HCT116 (cell line): Measurements from ENCODE around the gene RNGTT. TPM values are rescaled to one million over a fixed set of nuclear protein-coding genes. Genes with fewer than 3 reads are reported as not detected.

Experiments used
- ATAC-seq: fragments of 200-7000 bp; cut with Tn5 transposase; 2 replicates; pipeline ENCODE4 v1.9.1; 2020; ENCODE audit warnings: mild to moderate bottlenecking, moderate library complexity
- BruUV-seq: library from RNA; stranded (reverse); fragments of 400-500 nt; replicated peaks from 2 replicates; lab custom pipeline; 2021; lab: Mats Ljungman, UMichigan
- CTCF ChIA-PET: fragments of 300-600 bp; sonication (Branson Sonifier 250); formaldehyde crosslinking; loops from one replicate; lab custom pipeline; 2021; ENCODE audit warnings: antibody characterized with exemption; lab: Charles Lee
- POLR2A ChIA-PET: fragments of 300-600, 350-600 bp; sonication (Branson Sonifier 250); formaldehyde crosslinking; loops from one replicate; lab custom pipeline; 2021; ENCODE audit warnings: antibody characterized with exemption; lab: Charles Lee
- RAD21 ChIA-PET, 2 experiments: fragments of 300-600 bp; sonication (Branson Sonifier 250); formaldehyde crosslinking; loops; one replicate each; lab custom pipeline; 2023; ENCODE audit warnings: low total read pairs in 2 of 2; ENCODE audit not compliant: uncharacterized antibody in 2 of 2, unreplicated experiment in 2 of 2, low non-redundant PET in 1 of 2; lab: Charles Lee
- DNase-seq: peaks from one replicate; pipeline ENCODE4 v3.0.0-alpha.2; 2010; ENCODE audit warnings: low read depth, low spot score
- H2AFZ ChIP-seq: fragments of 200-600 bp; shearing (Covaris generic), sonication (generic); 2 replicates; pipeline ENCODE4 v1.6.1; 2017; ENCODE audit warnings: low read depth, mixed run types, mixed read lengths, antibody characterized with exemption, low read length; ENCODE audit not compliant: poor library complexity, severe bottlenecking
- H3K27ac ChIP-seq: 2 replicates; pipeline ENCODE4 v1.5.1; 2012; ENCODE audit warnings: low read depth, low read length
- H3K27me3 ChIP-seq: fragments of 200-600 bp; sonication (generic); 2 replicates; pipeline ENCODE4 v1.6.1; 2016; ENCODE audit warnings: mixed run types, low read length, mixed read lengths; ENCODE audit not compliant: insufficient read depth
- H3K36me3 ChIP-seq, 2 experiments: fragments of 200-500 bp in 1 of 2; fragments of 200-600 bp in 1 of 2; sonication (Bioruptor generic) in 1 of 2; sonication (generic) in 1 of 2; 2 replicates each; pipeline versions ENCODE4 v1.5.1 to v1.6.1; 2014 to 2016; ENCODE audit warnings: low read length in 2 of 2, inconsistent platforms in 1 of 2, mixed read lengths in 1 of 2, mixed run types in 1 of 2; ENCODE audit not compliant: insufficient read depth in 2 of 2, control insufficient read depth in 1 of 2
- H3K4me1 ChIP-seq, 2 experiments: fragments of 200-600 bp in 1 of 2; sonication (generic) in 1 of 2; 2 replicates each; pipeline versions ENCODE4 v1.5.1 to v1.6.1; 2012 to 2017; ENCODE audit warnings: low read length in 2 of 2, inconsistent platforms in 1 of 2, mild to moderate bottlenecking in 1 of 2, mixed read lengths in 1 of 2, mixed run types in 1 of 2, moderate library complexity in 1 of 2; ENCODE audit not compliant: insufficient read depth in 2 of 2, control insufficient read depth in 1 of 2
- H3K4me2 ChIP-seq: fragments of 200-600 bp; sonication (generic); 2 replicates; pipeline ENCODE4 v1.6.1; 2017; ENCODE audit warnings: mixed run types, low read length, mixed read lengths
- H3K4me3 ChIP-seq, 2 experiments: fragments of 200-600 bp in 1 of 2; sonication (generic) in 1 of 2; replicated peaks in 1 of 2; 2 replicates each; pipeline ENCODE4 v1.5.1; 2011 to 2016; ENCODE audit warnings: low read length in 2 of 2, control low read depth in 1 of 2, low read depth in 1 of 2, mild to moderate bottlenecking in 1 of 2, mixed read lengths in 1 of 2, mixed run types in 1 of 2
- H3K79me2 ChIP-seq: fragments of 200-600 bp; sonication (generic); 2 replicates; pipeline ENCODE4 v1.6.1; 2017; ENCODE audit warnings: mild to moderate bottlenecking, mixed run types, low read length, moderate library complexity, mixed read lengths; ENCODE audit not compliant: insufficient read depth
- H3K9ac ChIP-seq: fragments of 200-600 bp; sonication (generic); 2 replicates; pipeline ENCODE4 v1.6.1; 2016; ENCODE audit warnings: low read length, mixed read lengths
- H3K9me2 ChIP-seq: fragments of 200-600 bp; sonication (generic), shearing (Covaris generic); 2 replicates; pipeline ENCODE4 v1.6.1; 2017; ENCODE audit warnings: mixed run types, mild to moderate bottlenecking, moderate library complexity; ENCODE audit not compliant: insufficient read depth
- H3K9me3 ChIP-seq, 2 experiments: fragments of 200-500 bp in 1 of 2; fragments of 200-600 bp in 1 of 2; sonication (Bioruptor generic) in 1 of 2; sonication (generic) in 1 of 2; 2 replicates each; pipeline ENCODE4 v1.6.1; 2014 to 2017; ENCODE audit warnings: low read length in 2 of 2, mixed read lengths in 2 of 2, inconsistent platforms in 1 of 2, low read depth in 1 of 2, mild to moderate bottlenecking in 1 of 2, mixed run types in 1 of 2, moderate library complexity in 1 of 2; ENCODE audit not compliant: control insufficient read depth in 1 of 2, insufficient read depth in 1 of 2
- H4K20me1 ChIP-seq: fragments of 200-600 bp; sonication (generic), shearing (Covaris generic); 2 replicates; pipeline ENCODE4 v1.6.1; 2017; ENCODE audit warnings: mixed run types, mild to moderate bottlenecking, moderate library complexity; ENCODE audit not compliant: insufficient read depth
- CBX3 ChIP-seq: IDR thresholded peaks from 2 replicates; pipeline ENCODE4 v1.6.1; 2012; ENCODE audit warnings: low read depth
- CEBPB ChIP-seq: IDR thresholded peaks from 2 replicates; pipeline ENCODE4 v1.6.1; 2012; ENCODE audit warnings: low read depth
- EGR1 ChIP-seq: IDR thresholded peaks from 2 replicates; pipeline ENCODE4 v1.6.1; 2012; ENCODE audit warnings: low read depth
- ELF1 ChIP-seq: IDR thresholded peaks from 2 replicates; pipeline ENCODE4 v1.6.1; 2012; ENCODE audit warnings: low read depth, borderline replicate concordance
- EZH2 ChIP-seq: fragments of 200-600 bp; sonication (generic); IDR thresholded peaks from 2 replicates; pipeline ENCODE4 v1.6.1; 2017; ENCODE audit warnings: antibody characterized with exemption, mixed run types
- EZH2phosphoT487 ChIP-seq: fragments of 200-600 bp; IDR thresholded peaks from 2 replicates; pipeline ENCODE4 v1.6.1; 2018; ENCODE audit warnings: antibody characterized with exemption, borderline replicate concordance
- FOSL1 ChIP-seq: IDR thresholded peaks from 2 replicates; pipeline ENCODE4 v1.6.1; 2012; ENCODE audit warnings: low read depth
- JUND ChIP-seq: IDR thresholded peaks from 2 replicates; pipeline ENCODE4 v1.6.1; 2012
- POLR2A ChIP-seq: IDR thresholded peaks from 2 replicates; pipeline ENCODE4 v1.7.0; 2011; ENCODE audit warnings: borderline replicate concordance; ENCODE audit not compliant: insufficient read depth, insufficient read length; ENCODE audit errors: extremely low read depth
- POLR2AphosphoS5 ChIP-seq: IDR thresholded peaks from 2 replicates; pipeline ENCODE4 v1.6.1; 2011; ENCODE audit warnings: mild to moderate bottlenecking, low read depth, low read length, moderate library complexity
- RAD21 ChIP-seq: IDR thresholded peaks from 2 replicates; pipeline ENCODE4 v1.6.1; 2012; ENCODE audit warnings: low read depth, mild to moderate bottlenecking
- SP1 ChIP-seq: IDR thresholded peaks from 2 replicates; pipeline ENCODE4 v1.6.1; 2012; ENCODE audit warnings: low read depth
- SRF ChIP-seq: IDR thresholded peaks from 2 replicates; pipeline ENCODE4 v1.6.1; 2012; ENCODE audit warnings: low read depth
- TCF7L2 ChIP-seq: IDR thresholded peaks from 2 replicates; pipeline ENCODE4 v1.7.0; 2011; ENCODE audit warnings: borderline replicate concordance, inconsistent platforms; ENCODE audit not compliant: insufficient read depth, insufficient read length; ENCODE audit errors: extremely low read depth
- YY1 ChIP-seq: IDR thresholded peaks from 2 replicates; pipeline ENCODE4 v1.6.1; 2011; ENCODE audit warnings: low read length, low read depth, moderate library complexity, mild to moderate bottlenecking; ENCODE audit not compliant: insufficient replicate concordance; ENCODE audit errors: extremely low read depth
- ZFX ChIP-seq: fragments of 450-650 bp; IDR thresholded peaks from 2 replicates; pipeline ENCODE4 v1.6.1; 2017
- intact Hi-C: fragments of 100-400 bp; cut with micrococcal nuclease; formaldehyde crosslinking; loops from 2 replicates; pipeline ENCODE4 v1.10.0; 2022
- total RNA-seq: library from RNA; stranded (reverse); gene quantifications from one replicate; pipeline ENCODE4 v1.2.1, GENCODE V29; 2021; ENCODE audit not compliant: unreplicated experiment
- TF ChIP-seq, protein P1 (sequence below): IDR thresholded peaks from 2 replicates; pipeline ENCODE4 v1.6.1; 2012; ENCODE audit warnings: low read depth
- TF ChIP-seq, protein P2 (sequence below): IDR thresholded peaks from 2 replicates; pipeline ENCODE4 v1.6.1; 2011; ENCODE audit warnings: mild to moderate bottlenecking, low read length, moderate library complexity; ENCODE audit not compliant: insufficient replicate concordance; ENCODE audit errors: extremely low read depth
- TF ChIP-seq, protein P3 (sequence below): IDR thresholded peaks from 2 replicates; pipeline ENCODE4 v1.6.1; 2012
- TF ChIP-seq, protein P4 (sequence below), 3 experiments: fragments of 200-600 bp in 1 of 3; sonication (generic) in 1 of 3; IDR thresholded peaks in 2 of 3; conservative IDR thresholded peaks in 1 of 3; 2 replicates each; pipeline ENCODE4 v1.5.1; 2012 to 2017; ENCODE audit warnings: low read depth in 2 of 3, low read length in 2 of 3, antibody characterized with exemption in 1 of 3, borderline replicate concordance in 1 of 3, control low read depth in 1 of 3, mild to moderate bottlenecking in 1 of 3, mixed read lengths in 1 of 3, mixed run types in 1 of 3, moderate library complexity in 1 of 3; ENCODE audit not compliant: insufficient read depth in 1 of 3

RNGTT gene
- total RNA-seq, 1 experiment from 2014 or later, result 23.0 TPM

DNA sequence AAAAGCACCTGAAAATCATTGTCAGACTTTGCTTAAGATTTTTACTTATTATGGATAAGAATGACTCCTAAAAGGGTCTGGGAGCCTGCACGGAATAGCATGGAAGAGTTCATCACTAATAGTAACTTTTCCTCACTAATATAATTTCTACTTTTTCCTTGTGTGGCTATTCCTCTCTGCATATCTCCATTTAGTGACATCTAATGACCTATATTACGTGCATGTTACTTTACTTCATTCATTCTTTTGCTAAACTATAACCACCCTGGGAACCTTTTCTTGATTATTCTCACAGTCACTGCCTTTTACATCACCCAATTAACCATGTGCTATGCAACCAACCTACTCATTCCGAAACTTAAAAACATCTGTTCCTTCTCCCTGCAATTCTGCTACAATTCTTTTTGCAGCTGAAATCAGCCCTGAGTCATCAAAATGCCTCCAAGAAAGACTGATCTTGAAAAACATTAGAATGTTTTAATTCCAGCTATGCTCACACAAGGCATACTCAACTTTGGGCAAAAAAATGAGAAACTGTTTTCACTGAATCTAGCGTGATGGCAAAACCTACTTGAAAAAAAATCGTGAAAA is 313.3 kb downstream of the RNGTT start:
- no peaks in the 10 kb centered on the region for H3K4me1 ChIP-seq
- BruUV-seq, result no TSS peak
- H3K36me3 ChIP-seq, result no peaks in the 10 kb centered on the region
- no peaks in the 10 kb centered on the region for H3K9me3 ChIP-seq
- no peak overlapping the region for H2AFZ ChIP-seq
- no peak for ATAC-seq
- no peak overlapping the region for H3K4me2 ChIP-seq
- H3K27ac ChIP-seq, result no peak overlapping the region
- no peaks in the 10 kb centered on the region for H3K79me2 ChIP-seq
- ChIA-PET RAD21 (no interaction called here), CTCF (no interaction called here), POLR2A (no interaction called here)
- H3K27me3 ChIP-seq, result no peaks in the 10 kb centered on the region
- H3K9me2 ChIP-seq, result no peaks in the 10 kb centered on the region
- no peaks in the 10 kb centered on the region for H4K20me1 ChIP-seq
- H3K4me3 ChIP-seq, result no peak overlapping the region
- no peak for DNase-seq
- intact Hi-C loops, result no loop called here
- H3K9ac ChIP-seq, result no peak overlapping the region
- no peak for TF ChIP-seq CBX3
- TF ChIP-seq TCF7L2, result no peak
- TF ChIP-seq, protein P1, sequence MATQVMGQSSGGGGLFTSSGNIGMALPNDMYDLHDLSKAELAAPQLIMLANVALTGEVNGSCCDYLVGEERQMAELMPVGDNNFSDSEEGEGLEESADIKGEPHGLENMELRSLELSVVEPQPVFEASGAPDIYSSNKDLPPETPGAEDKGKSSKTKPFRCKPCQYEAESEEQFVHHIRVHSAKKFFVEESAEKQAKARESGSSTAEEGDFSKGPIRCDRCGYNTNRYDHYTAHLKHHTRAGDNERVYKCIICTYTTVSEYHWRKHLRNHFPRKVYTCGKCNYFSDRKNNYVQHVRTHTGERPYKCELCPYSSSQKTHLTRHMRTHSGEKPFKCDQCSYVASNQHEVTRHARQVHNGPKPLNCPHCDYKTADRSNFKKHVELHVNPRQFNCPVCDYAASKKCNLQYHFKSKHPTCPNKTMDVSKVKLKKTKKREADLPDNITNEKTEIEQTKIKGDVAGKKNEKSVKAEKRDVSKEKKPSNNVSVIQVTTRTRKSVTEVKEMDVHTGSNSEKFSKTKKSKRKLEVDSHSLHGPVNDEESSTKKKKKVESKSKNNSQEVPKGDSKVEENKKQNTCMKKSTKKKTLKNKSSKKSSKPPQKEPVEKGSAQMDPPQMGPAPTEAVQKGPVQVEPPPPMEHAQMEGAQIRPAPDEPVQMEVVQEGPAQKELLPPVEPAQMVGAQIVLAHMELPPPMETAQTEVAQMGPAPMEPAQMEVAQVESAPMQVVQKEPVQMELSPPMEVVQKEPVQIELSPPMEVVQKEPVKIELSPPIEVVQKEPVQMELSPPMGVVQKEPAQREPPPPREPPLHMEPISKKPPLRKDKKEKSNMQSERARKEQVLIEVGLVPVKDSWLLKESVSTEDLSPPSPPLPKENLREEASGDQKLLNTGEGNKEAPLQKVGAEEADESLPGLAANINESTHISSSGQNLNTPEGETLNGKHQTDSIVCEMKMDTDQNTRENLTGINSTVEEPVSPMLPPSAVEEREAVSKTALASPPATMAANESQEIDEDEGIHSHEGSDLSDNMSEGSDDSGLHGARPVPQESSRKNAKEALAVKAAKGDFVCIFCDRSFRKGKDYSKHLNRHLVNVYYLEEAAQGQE, result no peak
- TF ChIP-seq FOSL1, result no peak
- no peak for TF ChIP-seq POLR2AphosphoS5
- TF ChIP-seq ZFX, result no peak
- TF ChIP-seq, protein P2, sequence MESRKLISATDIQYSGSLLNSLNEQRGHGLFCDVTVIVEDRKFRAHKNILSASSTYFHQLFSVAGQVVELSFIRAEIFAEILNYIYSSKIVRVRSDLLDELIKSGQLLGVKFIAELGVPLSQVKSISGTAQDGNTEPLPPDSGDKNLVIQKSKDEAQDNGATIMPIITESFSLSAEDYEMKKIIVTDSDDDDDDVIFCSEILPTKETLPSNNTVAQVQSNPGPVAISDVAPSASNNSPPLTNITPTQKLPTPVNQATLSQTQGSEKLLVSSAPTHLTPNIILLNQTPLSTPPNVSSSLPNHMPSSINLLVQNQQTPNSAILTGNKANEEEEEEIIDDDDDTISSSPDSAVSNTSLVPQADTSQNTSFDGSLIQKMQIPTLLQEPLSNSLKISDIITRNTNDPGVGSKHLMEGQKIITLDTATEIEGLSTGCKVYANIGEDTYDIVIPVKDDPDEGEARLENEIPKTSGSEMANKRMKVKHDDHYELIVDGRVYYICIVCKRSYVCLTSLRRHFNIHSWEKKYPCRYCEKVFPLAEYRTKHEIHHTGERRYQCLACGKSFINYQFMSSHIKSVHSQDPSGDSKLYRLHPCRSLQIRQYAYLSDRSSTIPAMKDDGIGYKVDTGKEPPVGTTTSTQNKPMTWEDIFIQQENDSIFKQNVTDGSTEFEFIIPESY, result no peak
- no peak for TF ChIP-seq SRF
- no peak for TF ChIP-seq POLR2A
- no peak for TF ChIP-seq JUND
- TF ChIP-seq, protein P3, sequence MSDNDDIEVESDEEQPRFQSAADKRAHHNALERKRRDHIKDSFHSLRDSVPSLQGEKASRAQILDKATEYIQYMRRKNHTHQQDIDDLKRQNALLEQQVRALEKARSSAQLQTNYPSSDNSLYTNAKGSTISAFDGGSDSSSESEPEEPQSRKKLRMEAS, result no peak
- no peak for TF ChIP-seq EZH2
- TF ChIP-seq SP1, result no peak
- TF ChIP-seq ELF1, result no peak
- TF ChIP-seq RAD21, result no peak
- TF ChIP-seq, protein P4, sequence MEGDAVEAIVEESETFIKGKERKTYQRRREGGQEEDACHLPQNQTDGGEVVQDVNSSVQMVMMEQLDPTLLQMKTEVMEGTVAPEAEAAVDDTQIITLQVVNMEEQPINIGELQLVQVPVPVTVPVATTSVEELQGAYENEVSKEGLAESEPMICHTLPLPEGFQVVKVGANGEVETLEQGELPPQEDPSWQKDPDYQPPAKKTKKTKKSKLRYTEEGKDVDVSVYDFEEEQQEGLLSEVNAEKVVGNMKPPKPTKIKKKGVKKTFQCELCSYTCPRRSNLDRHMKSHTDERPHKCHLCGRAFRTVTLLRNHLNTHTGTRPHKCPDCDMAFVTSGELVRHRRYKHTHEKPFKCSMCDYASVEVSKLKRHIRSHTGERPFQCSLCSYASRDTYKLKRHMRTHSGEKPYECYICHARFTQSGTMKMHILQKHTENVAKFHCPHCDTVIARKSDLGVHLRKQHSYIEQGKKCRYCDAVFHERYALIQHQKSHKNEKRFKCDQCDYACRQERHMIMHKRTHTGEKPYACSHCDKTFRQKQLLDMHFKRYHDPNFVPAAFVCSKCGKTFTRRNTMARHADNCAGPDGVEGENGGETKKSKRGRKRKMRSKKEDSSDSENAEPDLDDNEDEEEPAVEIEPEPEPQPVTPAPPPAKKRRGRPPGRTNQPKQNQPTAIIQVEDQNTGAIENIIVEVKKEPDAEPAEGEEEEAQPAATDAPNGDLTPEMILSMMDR (IDR thresholded peaks at IDR 0.05 in 2 of 3, conservative IDR thresholded peaks at IDR 0.05 in 1 of 3; ENCODE audit: borderline replicate concordance in 1 of 3, insufficient read depth in 1 of 3, low read depth in 2 of 3, low read length in 2 of 3), result no peak
- no peak for TF ChIP-seq EZH2phosphoT487
- TF ChIP-seq CEBPB, result no peak
- TF ChIP-seq EGR1, result no peak
- TF ChIP-seq YY1, result no peak
